ENCODE results near the gene HCFC1R1. TPM values are rescaled to one million over a fixed set of nuclear protein-coding genes. Genes with fewer than 3 reads are reported as not detected.
"Not testable (repeated sequence)": the region's sequence is repeated elsewhere in the genome, so short reads cannot be mapped to it uniquely, and the experiment has no call there.

The HCFC1R1 gene
- total and polyA plus RNA-seq, 7 experiments from 2014 or later, result 11.5 to 29.6 (median 14.9) TPM

GRCh38 chr16:3070608-3071111 lies 46.9 kb upstream of the HCFC1R1 start:
- Mint-ChIP-seq H3K9me3 (peaks cover 0 to 3% (median 0%) of the 10 kb centered on the region in 11 donors), H3K36me3 (peaks cover 6 to 66% (median 23%) of the 10 kb centered on the region in 5 donors), H3K4me3 (peak overlapping the region in 4 of 10 donors; percentile 51 to 100 (median 69)), H3K4me1 (peaks cover 63 to 82% (median 70%) of the 10 kb centered on the region in 7 donors), H3K27me3 (no peaks in the 10 kb centered on the region), H3K27ac (peak overlapping the region; percentile 79 to 100 (median 87))
- intact Hi-C loops (cut with micrococcal nuclease), result loop anchor here in 1 of 2 donors (10.0 kb wide), 1 partner anchor 434 kb away; the partner anchor contains the start of gene CLUAP1
- ATAC-seq, result no peak
- Histone ChIP-seq H3K27me3 (ENCODE audit: control insufficient read depth in 2 of 2, insufficient read depth in 2 of 2, low read length in 2 of 2) (no peaks in the 10 kb centered on the region), H3K27ac (ENCODE audit: low read depth, low read length) (peak overlapping the region; percentile 54), H3K4me3 (ENCODE audit: low read length) (no peak overlapping the region), H3K9me3 (ENCODE audit: control insufficient read depth in 2 of 3, low read length in 3 of 3) (no peaks in the 10 kb centered on the region), H3K36me3 (ENCODE audit: control insufficient read depth in 2 of 3, insufficient read depth in 3 of 3, low read length in 3 of 3) (peaks cover 0 to 20% (median 3%) of the 10 kb centered on the region in 3 experiments), H3K4me1 (ENCODE audit: control insufficient read depth in 2 of 2, insufficient read depth in 2 of 2, low read length in 2 of 2) (peaks cover 55 to 56% of the 10 kb centered on the region in 2 donors)
- ChIA-PET CTCF (interaction anchor here (0.6 to 1.9 kb wide), 4 partner anchors 12 to 55 kb away, joined by 3 to 9 read pairs (median 4); no protein-coding TSS in a partner anchor), POLR2A (interaction anchor here (0.6 to 5.0 kb wide), 11 partner anchors 10 to 95 kb away, joined by 3 to 34 read pairs (median 3); no protein-coding TSS in a partner anchor)
- DNase-seq, result no peak

- DNase-seq; ATAC-seq; H3K9me3 Mint-ChIP-seq; H3K27me3 ChIP-seq (ENCODE audit: control insufficient read depth in 2 of 2, insufficient read depth in 2 of 2, low read length in 2 of 2); H3K9me3 ChIP-seq (ENCODE audit: control insufficient read depth in 2 of 3, low read length in 3 of 3); H3K4me3 ChIP-seq (ENCODE audit: low read length); H3K27me3 Mint-ChIP-seq; intact Hi-C loops (cut with micrococcal nuclease): not testable (repeated sequence)
- H3K4me1 Mint-ChIP-seq, result peaks cover 53 to 82% (median 67%) of the 10 kb centered on the region in 7 donors
- peaks cover 8 to 64% (median 25%) of the 10 kb centered on the region in 5 donors for H3K36me3 Mint-ChIP-seq
- peaks cover 50 to 54% of the 10 kb centered on the region in 2 donors for H3K4me1 ChIP-seq (ENCODE audit: control insufficient read depth in 2 of 2, insufficient read depth in 2 of 2, low read length in 2 of 2)
- H3K36me3 ChIP-seq (ENCODE audit: control insufficient read depth in 2 of 3, insufficient read depth in 3 of 3, low read length in 3 of 3), result peaks cover 0 to 20% (median 3%) of the 10 kb centered on the region in 3 experiments
- CTCF ChIA-PET, result interaction anchor here (0.7 to 1.9 kb wide), 2 partner anchors 10 to 40 kb away, joined by 5 to 9 read pairs; no protein-coding TSS in a partner anchor
- POLR2A ChIA-PET, result interaction anchor here (0.7 to 6.5 kb wide), 4 partner anchors 8 to 61 kb away, joined by 3 to 65 read pairs (median 20); partner anchors contain the start of gene ZSCAN10
- H3K27ac ChIP-seq (ENCODE audit: low read depth, low read length), result peak overlapping the region; percentile 24
- H3K4me3 Mint-ChIP-seq, result peak overlapping the region in 8 of 10 donors; percentile 20 to 100 (median 34)
- H3K27ac Mint-ChIP-seq, result peak overlapping the region; percentile 73 to 100 (median 85)
These were observed 45.4 kb upstream of the HCFC1R1 start for GRCh38 chr16:3069146-3069545.

- DNase-seq (no peak), ATAC-seq (no peak)
- intact Hi-C loops (cut with micrococcal nuclease), result no loop called here
- H3K27me3 Mint-ChIP-seq, result no peaks in the 10 kb centered on the region
- H3K9me3 Mint-ChIP-seq, result peaks cover 0 to 4% (median 0%) of the 10 kb centered on the region in 11 donors
- H3K36me3 Mint-ChIP-seq, result peaks cover 8 to 61% (median 25%) of the 10 kb centered on the region in 5 donors
- peak overlapping the region; percentile 88 for H3K27ac ChIP-seq (ENCODE audit: low read depth, low read length)
- peaks cover 44 to 47% of the 10 kb centered on the region in 2 donors for H3K4me1 ChIP-seq (ENCODE audit: control insufficient read depth in 2 of 2, insufficient read depth in 2 of 2, low read length in 2 of 2)
- H3K36me3 ChIP-seq (ENCODE audit: control insufficient read depth in 2 of 3, insufficient read depth in 3 of 3, low read length in 3 of 3), result peaks cover 0 to 20% (median 3%) of the 10 kb centered on the region in 3 experiments
- H3K4me1 Mint-ChIP-seq, result peaks cover 51 to 80% (median 66%) of the 10 kb centered on the region in 7 donors
- H3K27ac Mint-ChIP-seq, result peak overlapping the region; percentile 91 to 100 (median 97)
- H3K4me3 ChIP-seq (ENCODE audit: low read length), result peak overlapping the region; percentile 78
- H3K9me3 ChIP-seq (ENCODE audit: control insufficient read depth in 2 of 3, low read length in 3 of 3), result no peaks in the 10 kb centered on the region
- no peaks in the 10 kb centered on the region for H3K27me3 ChIP-seq (ENCODE audit: control insufficient read depth in 2 of 2, insufficient read depth in 2 of 2, low read length in 2 of 2)
- peak overlapping the region; percentile 95 to 100 (median 99) for H3K4me3 Mint-ChIP-seq
- ChIA-PET POLR2A (interaction anchor here (1.8 to 7.3 kb wide), 4 partner anchors 7 to 61 kb away, joined by 5 to 113 read pairs (median 50); partner anchors contain the start of gene ZSCAN10), CTCF (interaction anchor here (0.7 to 13.9 kb wide), 2 partner anchors 40 to 61 kb away, joined by 5 to 244 read pairs; partner anchors contain the start of gene ZNF213)
These were observed 44.7 kb upstream of the HCFC1R1 start for GRCh38 chr16:3068487-3068886.

GRCh38 chr16:3066440-3066748 lies 42.7 kb upstream of the HCFC1R1 start:
- H3K27ac ChIP-seq (ENCODE audit: low read depth, low read length), result peak overlapping the region; percentile 88
- Mint-ChIP-seq H3K9me3 (peaks cover 0 to 6% (median 0%) of the 10 kb centered on the region in 11 donors), H3K4me3 (peak overlapping the region; percentile 98 to 100 (median 99)), H3K27ac (peak overlapping the region; percentile 94 to 100 (median 98)), H3K36me3 (peaks cover 8 to 65% (median 25%) of the 10 kb centered on the region in 5 donors), H3K4me1 (peaks cover 49 to 75% (median 66%) of the 10 kb centered on the region in 7 donors), H3K27me3 (no peaks in the 10 kb centered on the region)
- peaks cover 30 to 36% of the 10 kb centered on the region in 2 donors for H3K4me1 ChIP-seq (ENCODE audit: control insufficient read depth in 2 of 2, insufficient read depth in 2 of 2, low read length in 2 of 2)
- H3K9me3 ChIP-seq (ENCODE audit: control insufficient read depth in 2 of 3, low read length in 3 of 3), result no peaks in the 10 kb centered on the region
- peaks cover 0 to 20% (median 3%) of the 10 kb centered on the region in 3 experiments for H3K36me3 ChIP-seq (ENCODE audit: control insufficient read depth in 2 of 3, insufficient read depth in 3 of 3, low read length in 3 of 3)
- no peaks in the 10 kb centered on the region for H3K27me3 ChIP-seq (ENCODE audit: control insufficient read depth in 2 of 2, insufficient read depth in 2 of 2, low read length in 2 of 2)
- no peak for ATAC-seq
- DNase-seq, result no peak
- ChIA-PET CTCF (interaction anchor here (2.4 to 13.9 kb wide), 3 partner anchors 10 to 64 kb away, joined by 7 to 244 read pairs (median 43); partner anchors contain the start of gene ZNF213), POLR2A (interaction anchor here (0.7 to 10.4 kb wide), 14 partner anchors 9 to 93 kb away, joined by 3 to 182 read pairs (median 5); partner anchors contain the start of gene ZSCAN10)
- intact Hi-C loops (cut with micrococcal nuclease), result no loop called here
- H3K4me3 ChIP-seq (ENCODE audit: low read length), result peak overlapping the region; percentile 78

GRCh38 chr16:3065742-3066439 lies 42.1 kb upstream of the HCFC1R1 start:
- intact Hi-C loops (cut with micrococcal nuclease), result loop anchor here (1.0 kb wide), 2 partner anchors 9 to 58 kb away; no protein-coding TSS in a partner anchor
- H3K27me3 Mint-ChIP-seq, result no peaks in the 10 kb centered on the region
- H3K9me3 Mint-ChIP-seq, result peaks cover 0 to 6% (median 0%) of the 10 kb centered on the region in 11 donors
- H3K36me3 Mint-ChIP-seq, result peaks cover 8 to 61% (median 25%) of the 10 kb centered on the region in 5 donors
- Histone ChIP-seq H3K4me1 (ENCODE audit: control insufficient read depth in 2 of 2, insufficient read depth in 2 of 2, low read length in 2 of 2) (peaks cover 25 to 30% of the 10 kb centered on the region in 2 donors), H3K36me3 (ENCODE audit: control insufficient read depth in 2 of 3, insufficient read depth in 3 of 3, low read length in 3 of 3) (peaks cover 0 to 20% (median 3%) of the 10 kb centered on the region in 3 experiments), H3K27me3 (ENCODE audit: control insufficient read depth in 2 of 2, insufficient read depth in 2 of 2, low read length in 2 of 2) (no peaks in the 10 kb centered on the region), H3K4me3 (ENCODE audit: low read length) (peak overlapping the region; percentile 78), H3K27ac (ENCODE audit: low read depth, low read length) (peak overlapping the region; percentile 88), H3K9me3 (ENCODE audit: control insufficient read depth in 2 of 3, low read length in 3 of 3) (no peaks in the 10 kb centered on the region)
- peak in 2 of 9 donors; percentile 38 to 41 for DNase-seq
- peak; percentile 33 for ATAC-seq
- H3K4me3 Mint-ChIP-seq, result peak overlapping the region; percentile 98 to 100 (median 99)
- peak overlapping the region; percentile 94 to 100 (median 98) for H3K27ac Mint-ChIP-seq
- POLR2A ChIA-PET, result interaction anchor here (0.7 to 10.4 kb wide), 19 partner anchors 10 to 201 kb away, joined by 3 to 182 read pairs (median 5); partner anchors contain the start of genes ZNF213 and ZSCAN10
- peaks cover 44 to 70% (median 61%) of the 10 kb centered on the region in 7 donors for H3K4me1 Mint-ChIP-seq
- CTCF ChIA-PET, result interaction anchor here (0.7 to 13.9 kb wide), 6 partner anchors 10 to 64 kb away, joined by 3 to 244 read pairs (median 6); partner anchors contain the start of gene ZNF213

All from naive thymus-derived CD4-positive, alpha-beta T cell (primary cell).